OCI-LY7 (cell line): Measurements from ENCODE around the gene CCDC60. TPM values are rescaled to one million over a fixed set of nuclear protein-coding genes. Genes with fewer than 3 reads are reported as not detected.

Experiments
- BruUV-seq: library from RNA; stranded (reverse); fragments of 400-500 nt; replicated peaks from 2 replicates; lab custom pipeline; 2021; lab: Mats Ljungman, UMichigan
- CTCF ChIA-PET: fragments of 300-600 bp; sonication (Branson Sonifier 250); formaldehyde crosslinking; loops from one replicate; lab custom pipeline; 2022; ENCODE audit warnings: antibody characterized with exemption; ENCODE audit not compliant: unreplicated experiment; lab: Charles Lee
- POLR2A ChIA-PET: fragments of 300-600 bp; sonication (Branson Sonifier 250); formaldehyde crosslinking; loops from one replicate; lab custom pipeline; 2022; ENCODE audit warnings: antibody characterized with exemption; lab: Charles Lee
- DNase-seq: peaks from one replicate; pipeline ENCODE4 v3.0.0-alpha.2; 2015; ENCODE audit warnings: low spot score
- H2AFZ ChIP-seq: fragments of 200-600 bp; sonication (generic), shearing (Covaris generic); 2 replicates; pipeline ENCODE4 v1.6.1; 2014; ENCODE audit warnings: mild to moderate bottlenecking, antibody characterized with exemption, low read length, moderate library complexity
- H3K27ac ChIP-seq: fragments of 200-600 bp; sonication (generic); 2 replicates; pipeline ENCODE4 v1.5.1; 2014; ENCODE audit warnings: mixed run types, low read depth, mild to moderate bottlenecking, moderate library complexity, low read length, inconsistent platforms; ENCODE audit not compliant: poor library complexity, severe bottlenecking
- H3K36me3 ChIP-seq: fragments of 200-600 bp; sonication (generic); 2 replicates; pipeline ENCODE4 v1.6.1; 2014; ENCODE audit warnings: mild to moderate bottlenecking, antibody characterized with exemption, low read length, moderate library complexity, mixed read lengths; ENCODE audit not compliant: insufficient read depth
- H3K4me1 ChIP-seq: fragments of 200-600 bp; sonication (generic); 2 replicates; pipeline ENCODE4 v1.5.1; 2014; ENCODE audit warnings: mild to moderate bottlenecking, low read length; ENCODE audit not compliant: insufficient read depth, poor library complexity, severe bottlenecking
- H3K4me2 ChIP-seq: fragments of 200-600 bp; sonication (generic); 2 replicates; pipeline ENCODE4 v1.6.1; 2014; ENCODE audit warnings: mild to moderate bottlenecking, low read length
- H3K4me3 ChIP-seq: fragments of 200-600 bp; sonication (generic); 2 replicates; pipeline ENCODE4 v1.5.1; 2014; ENCODE audit warnings: mild to moderate bottlenecking, low read depth, low read length; ENCODE audit not compliant: poor library complexity, severe bottlenecking
- H3K79me2 ChIP-seq: fragments of 200-600 bp; sonication (generic); 2 replicates; pipeline ENCODE4 v1.6.1; 2016; ENCODE audit warnings: low read depth, mild to moderate bottlenecking, low read length, moderate library complexity, mixed read lengths; ENCODE audit not compliant: insufficient read depth
- H3K9me2 ChIP-seq: fragments of 200-600 bp; sonication (generic); 2 replicates; pipeline ENCODE4 v1.6.1; 2016; ENCODE audit warnings: mild to moderate bottlenecking, low read length, mixed read lengths; ENCODE audit not compliant: insufficient read depth
- H3K9me3 ChIP-seq: fragments of 200-600 bp; sonication (generic); 2 replicates; pipeline ENCODE4 v1.6.1; 2014; ENCODE audit warnings: mild to moderate bottlenecking, mixed run types, low read length, mixed read lengths
- H4K20me1 ChIP-seq: fragments of 200-600 bp; sonication (generic); 2 replicates; pipeline ENCODE4 v1.6.1; 2014; ENCODE audit warnings: mild to moderate bottlenecking, antibody characterized with exemption, low read length, moderate library complexity, mixed read lengths; ENCODE audit not compliant: insufficient read depth
- CTCF ChIP-seq: fragments of 200-600 bp; sonication (generic); conservative IDR thresholded peaks from 2 replicates; pipeline ENCODE4 v1.5.1; 2014; ENCODE audit warnings: mild to moderate bottlenecking, antibody characterized with exemption, low read length, moderate library complexity, mixed read lengths
- EZH2phosphoT487 ChIP-seq: fragments of 200-600 bp; sonication (generic); IDR thresholded peaks from 2 replicates; pipeline ENCODE4 v1.6.1; 2018; ENCODE audit warnings: low read depth, borderline replicate concordance, mild to moderate bottlenecking, mixed run types, antibody characterized with exemption, low read length, moderate library complexity, mixed read lengths
- intact Hi-C: fragments of 100-400 bp; cut with micrococcal nuclease; formaldehyde crosslinking; loops from one replicate; pipeline ENCODE4 v1.10.0; 2022; ENCODE audit not compliant: unreplicated experiment
- total RNA-seq, 2 experiments: library from RNA; depleted of rRNA in 1 of 2; stranded (reverse); fragments of >200 nt in 1 of 2; shearing (Covaris generic) in 1 of 2; gene quantifications; 2 replicates each; pipeline ENCODE4 v1.2.3, GENCODE V29; 2014 to 2022

Gene CCDC60
- total RNA-seq, 2 experiments from 2014 or later: not detected

- Histone ChIP-seq H3K79me2 (no peaks in the 10 kb centered on the region), H3K4me3 (no peak overlapping the region), H3K9me3 (no peaks in the 10 kb centered on the region), H3K9me2 (no peaks in the 10 kb centered on the region), H3K36me3 (no peaks in the 10 kb centered on the region), H3K27ac (no peak overlapping the region), H3K4me2 (no peak overlapping the region), H3K4me1 (no peaks in the 10 kb centered on the region), H4K20me1 (no peaks in the 10 kb centered on the region), H2AFZ (no peak overlapping the region)
- no TSS peak for BruUV-seq
- intact Hi-C loops: no loop called here
- DNase-seq: no peak
- ChIA-PET CTCF (no interaction called here), POLR2A (interaction anchor here (0.6 kb wide), 1 partner anchor 47 kb away, joined by 3 read pairs; no protein-coding TSS in a partner anchor)
- no peak for TF ChIP-seq CTCF
- no peak for TF ChIP-seq EZH2phosphoT487
Measured at GRCh38 chr12:119325813-119326212, 8.7 kb upstream of the CCDC60 start.

- no peak overlapping the region for H2AFZ ChIP-seq
- H3K36me3 ChIP-seq: no peaks in the 10 kb centered on the region
- no peaks in the 10 kb centered on the region for H3K79me2 ChIP-seq
- no peaks in the 10 kb centered on the region for H4K20me1 ChIP-seq
- no peaks in the 10 kb centered on the region for H3K4me1 ChIP-seq
- H3K27ac ChIP-seq: no peak overlapping the region
- H3K4me2 ChIP-seq: no peak overlapping the region
- TF ChIP-seq CTCF (no peak), EZH2phosphoT487 (no peak)
- no TSS peak for BruUV-seq
- intact Hi-C loops: no loop called here
- POLR2A ChIA-PET: interaction anchor here (0.6 kb wide), 1 partner anchor 47 kb away, joined by 3 read pairs; no protein-coding TSS in a partner anchor
- no peak for DNase-seq
- H3K9me3 ChIP-seq: no peaks in the 10 kb centered on the region
- H3K9me2 ChIP-seq: no peaks in the 10 kb centered on the region
- no peak overlapping the region for H3K4me3 ChIP-seq
- CTCF ChIA-PET: no interaction called here
Measured at GRCh38 chr12:119326341-119326740, 8.2 kb upstream of the CCDC60 start.

- no TSS peak for BruUV-seq
Measured at GRCh38 chr12:119327471-119327870, 7.1 kb upstream of the CCDC60 start.

More at GRCh38 chr12:119327471-119327870, 7.1 kb upstream of the CCDC60 start:
- Histone ChIP-seq H4K20me1 (no peaks in the 10 kb centered on the region), H3K36me3 (no peaks in the 10 kb centered on the region), H3K9me3 (no peaks in the 10 kb centered on the region), H3K27ac (no peak overlapping the region), H3K79me2 (no peaks in the 10 kb centered on the region), H3K9me2 (no peaks in the 10 kb centered on the region), H3K4me2 (no peak overlapping the region), H2AFZ (no peak overlapping the region), H3K4me3 (no peak overlapping the region), H3K4me1 (no peaks in the 10 kb centered on the region)
- no peak for DNase-seq
- POLR2A ChIA-PET: no interaction called here
- CTCF ChIA-PET: no interaction called here
- no peak for TF ChIP-seq CTCF
- TF ChIP-seq EZH2phosphoT487: no peak
- intact Hi-C loops: no loop called here
